ENCODE data around the gene TCEA3. TPM values are rescaled to one million over a fixed set of nuclear protein-coding genes. Genes with fewer than 3 reads are reported as not detected.
"Not testable (repeated sequence)": the region's sequence is repeated elsewhere in the genome, so short reads cannot be mapped to it uniquely, and the experiment has no call there.

The TCEA3 gene
- total and polyA plus RNA-seq, 2 of the 4 experiments (the other 2 are of a cell fraction): 3.0 to 6.3 TPM

DNA sequence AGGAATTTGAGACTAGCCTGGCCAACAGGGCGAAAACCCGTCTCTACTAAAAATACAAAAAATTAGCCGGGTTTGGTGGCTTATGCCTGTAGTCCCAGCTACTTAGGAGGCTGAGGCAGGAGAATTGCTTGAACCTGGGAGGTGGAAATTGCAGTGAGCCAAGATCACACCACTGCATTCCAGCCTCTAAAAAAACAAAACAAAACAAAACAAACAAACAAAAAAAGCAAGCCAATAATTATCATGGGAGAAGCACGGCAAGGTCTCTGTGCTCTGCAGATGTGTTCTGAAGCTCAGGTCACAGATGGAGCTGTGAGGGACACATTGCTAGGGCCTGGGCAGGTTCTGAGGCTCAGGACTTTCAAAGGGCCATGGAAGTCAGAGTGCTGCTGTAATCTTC is 44.3 kb downstream of the TCEA3 start:
- H2AK9ac ChIP-seq (replicated peaks; ENCODE audit: low read depth, low read length, poor library complexity); intact Hi-C loops (cut with micrococcal nuclease); H3K4ac ChIP-seq (ENCODE audit: low read depth, low read length); H3K4me3 ChIP-seq (ENCODE audit: insufficient read depth, low read depth, low read length); BruUV-seq (replicated peaks); H3K79me1 ChIP-seq (ENCODE audit: low read depth in 1 of 2, low read length in 2 of 2); H3K27me3 ChIP-seq (ENCODE audit: control insufficient read depth, insufficient read depth, low read length); H3K56ac ChIP-seq (ENCODE audit: extremely low read depth, insufficient read depth, low read length); CTCF ChIA-PET; H2BK15ac ChIP-seq (ENCODE audit: low read depth, low read length); H2BK20ac ChIP-seq (ENCODE audit: low read depth, low read length); H4K20me1 ChIP-seq (ENCODE audit: insufficient read depth, low read length); H2BK120ac ChIP-seq (ENCODE audit: low read depth, low read length); H3K36me3 ChIP-seq (ENCODE audit: control insufficient read depth, insufficient read depth, low read length); H4K8ac ChIP-seq (ENCODE audit: low read depth in 2 of 2, low read length in 2 of 2); POLR2A ChIA-PET (ENCODE audit: unreplicated experiment); H2AFZ ChIP-seq (replicated peaks; ENCODE audit: low read length, poor library complexity); H3K23ac ChIP-seq (ENCODE audit: low read depth, low read length); H4K5ac ChIP-seq (ENCODE audit: low read depth, low read length); H3K27ac ChIP-seq (ENCODE audit: insufficient read depth, low read length); in situ Hi-C loops (cut with MboI; ENCODE audit: low sequenced_read_pairs); H3K4me2 ChIP-seq (ENCODE audit: low read depth, low read length); ATAC-seq (ENCODE audit: low read depth); H3K9ac ChIP-seq (ENCODE audit: low read depth, low read length); DNase-seq; H2BK5ac ChIP-seq (ENCODE audit: low read depth, low read length, poor library complexity, severe bottlenecking); H3K18ac ChIP-seq (ENCODE audit: low read depth, low read length); H2AK5ac ChIP-seq (ENCODE audit: low read depth, low read length); H3K4me1 ChIP-seq (ENCODE audit: control insufficient read depth, insufficient read depth, low read length); H4K91ac ChIP-seq (ENCODE audit: insufficient read depth, low read depth, low read length); dilution Hi-C loops (cut with HindIII; ENCODE audit: low sequenced_read_pairs, unreplicated experiment); H3K9me3 ChIP-seq (ENCODE audit: control insufficient read depth, insufficient read depth, low read length); H3K14ac ChIP-seq (replicated peaks; ENCODE audit: low read depth, low read length): not testable (repeated sequence)
- WGBS, 2 experiments (ENCODE audit: extremely low coverage in 2 of 2, insufficient read length in 1 of 2): no CpG with 5 or more reads among the region's 4 CpGs
- peaks cover 19% of the 10 kb centered on the region for H3K9me1 ChIP-seq (ENCODE audit: insufficient read depth, low read length)

Data from IMR-90 (cell line).